HFF-Myc (cell line): Measurements from ENCODE around the gene PITX2.
A peak's percentile ranks its signal among the peaks of the same experiment; 100 is the strongest.

Source experiments
- DNase-seq: peaks from one replicate; pipeline ENCODE4 v3.0.0-alpha.2; 2011; ENCODE audit warnings: low read depth; ENCODE audit errors: extremely low read depth
- H3K4me3 ChIP-seq: replicated peaks from 2 replicates; pipeline ENCODE4 v1.5.1; 2011; ENCODE audit warnings: low read depth, mild to moderate bottlenecking, control low read depth, low read length
- CTCF ChIP-seq: IDR thresholded peaks from 2 replicates; pipeline ENCODE4 v1.5.1; 2012; ENCODE audit warnings: mild to moderate bottlenecking, low read depth, low read length, control low read depth; ENCODE audit errors: missing control alignments

PITX2 gene

DNA sequence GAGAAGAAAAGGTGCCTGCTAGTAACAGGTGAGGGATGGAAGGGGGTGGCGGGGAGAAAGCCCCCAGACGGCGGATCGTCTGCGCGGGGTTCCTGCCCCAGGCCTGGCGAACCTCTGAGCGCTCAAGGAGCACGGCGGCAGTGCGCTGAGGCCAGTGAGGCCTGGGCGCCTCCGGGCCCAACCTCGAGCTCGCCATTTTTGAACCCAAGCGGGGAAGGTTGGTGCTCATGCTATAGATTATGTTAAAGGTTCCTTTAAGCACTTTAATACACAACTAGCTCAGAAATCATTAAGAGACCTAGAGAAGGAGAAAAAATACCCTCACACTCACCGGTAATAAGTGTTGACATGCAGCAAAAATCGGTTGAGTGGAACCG is 7.9 kb downstream of the PITX2 start:
- no peak overlapping the region for H3K4me3 ChIP-seq
- no peak for DNase-seq
- no peak for TF ChIP-seq CTCF

DNA sequence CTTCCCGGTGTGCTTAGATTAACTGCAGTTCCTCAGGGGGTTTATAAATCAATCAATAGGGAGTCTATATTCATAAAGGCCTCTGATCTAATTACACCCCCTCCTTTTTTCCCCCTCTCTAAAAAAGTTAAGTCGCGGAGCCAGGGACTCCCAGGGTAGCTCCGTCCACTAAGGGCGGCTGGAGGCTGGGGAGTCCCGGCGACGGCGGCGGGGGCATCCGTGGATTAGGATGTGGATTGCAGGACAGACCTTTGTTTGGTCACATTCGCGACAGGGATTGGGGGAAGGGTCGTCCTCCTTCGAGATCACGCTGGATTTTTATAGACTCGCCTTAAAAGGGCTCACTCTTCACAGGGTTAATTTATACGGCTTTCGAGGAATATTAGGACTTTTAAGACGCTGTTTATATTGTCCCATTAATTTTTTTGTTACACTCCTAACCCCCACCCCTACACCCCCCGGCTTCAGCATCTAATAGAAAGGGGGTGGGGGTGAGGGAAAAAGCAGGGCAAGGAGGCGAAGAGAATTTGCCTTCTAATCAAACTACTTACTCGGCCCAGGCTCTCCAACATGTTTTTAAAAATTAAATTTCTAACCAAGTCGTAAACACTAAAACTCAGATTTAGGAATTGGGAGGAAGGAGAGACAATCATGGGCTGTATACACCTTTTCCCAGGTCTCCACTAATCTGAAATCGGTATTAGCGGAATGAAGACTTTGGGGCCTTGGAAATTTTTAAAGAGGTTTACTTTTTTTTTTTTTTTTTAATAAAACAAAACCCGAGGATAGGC is 8.5 kb downstream of the PITX2 start:
- no peak overlapping the region for H3K4me3 ChIP-seq
- TF ChIP-seq CTCF = no peak
- DNase-seq = no peak

DNA sequence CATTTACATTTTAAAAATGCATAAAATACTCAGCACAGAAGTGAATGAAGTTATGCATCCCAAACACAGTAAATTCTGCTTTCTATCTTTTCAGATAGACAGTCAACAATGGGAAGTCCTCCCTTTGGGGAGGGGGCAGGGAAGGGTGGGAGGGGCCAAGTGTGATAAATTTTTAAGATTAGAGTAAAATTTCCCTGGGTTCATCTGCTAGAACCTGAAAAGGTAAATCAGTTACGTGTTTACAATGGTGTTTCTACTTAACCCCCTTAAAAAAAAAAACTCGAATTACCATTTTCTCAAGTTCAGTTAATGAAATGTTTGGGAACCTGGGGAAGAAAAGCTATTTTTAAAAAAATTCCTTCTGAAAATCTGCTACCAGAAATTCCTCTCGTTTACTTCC is 9.1 kb downstream of the PITX2 start:
- no peak for TF ChIP-seq CTCF
- H3K4me3 ChIP-seq = no peak overlapping the region
- no peak for DNase-seq

GRCh38 chr4:110612631-110613269 is 10.1 kb downstream of the PITX2 start:
- DNase-seq = no peak
- no peak for TF ChIP-seq CTCF
- H3K4me3 ChIP-seq = no peak overlapping the region

DNA sequence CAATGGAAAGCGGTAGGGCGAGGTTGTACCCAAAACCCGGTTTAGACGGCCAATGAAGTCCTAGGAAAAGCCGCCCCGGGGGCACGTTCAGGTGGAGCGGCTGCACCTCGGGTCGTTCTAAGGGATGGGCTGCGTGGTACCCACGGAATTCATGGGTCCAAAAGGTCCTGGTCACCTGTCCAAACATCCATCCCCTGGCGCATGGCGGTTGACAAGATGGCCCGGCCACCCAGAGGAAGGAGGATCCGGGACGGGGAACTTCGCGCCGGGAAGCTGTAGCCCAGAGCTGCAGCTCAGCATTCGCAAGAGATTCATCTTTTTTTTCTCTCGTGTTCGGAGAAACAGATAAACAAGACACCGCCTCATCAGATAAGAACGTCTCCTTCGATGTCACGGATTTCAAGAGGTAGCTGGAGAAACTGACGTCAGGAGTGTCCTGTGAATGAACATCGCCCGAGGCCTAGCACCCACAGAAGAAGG is 10.9 kb downstream of the PITX2 start:
- no peak for DNase-seq
- TF ChIP-seq CTCF = no peak
- no peak overlapping the region for H3K4me3 ChIP-seq

- TF ChIP-seq CTCF = no peak
- DNase-seq = no peak
- 0 out of 2 replicates have a peak overlapping the region, but pooled peaks have one; percentile 3 for H3K4me3 ChIP-seq
These were observed 11.7 kb downstream of the PITX2 start for GRCh38 chr4:110610940-110611831.
